Panc1 (cell line): ENCODE data around the gene CPM. TPM values are rescaled to one million over a fixed set of nuclear protein-coding genes. Genes with fewer than 3 reads are reported as not detected.

ENCODE experiments used
- ATAC-seq: fragments of 200-7000 bp; cut with Tn5 transposase; 2 replicates; pipeline ENCODE4 v1.9.1; 2020; ENCODE audit warnings: mild to moderate bottlenecking, moderate library complexity
- BruUV-seq: library from RNA; stranded (reverse); fragments of 400-500 nt; replicated peaks from 2 replicates; lab custom pipeline; 2021; lab: Mats Ljungman, UMichigan
- CTCF ChIA-PET: fragments of 300-600 bp; sonication (Branson Sonifier 250); formaldehyde crosslinking; loops from one replicate; lab custom pipeline; 2022; ENCODE audit warnings: antibody characterized with exemption; lab: Charles Lee
- POLR2A ChIA-PET: fragments of 300-600 bp; sonication (Branson Sonifier 250); formaldehyde crosslinking; loops from one replicate; lab custom pipeline; 2022; ENCODE audit warnings: antibody characterized with exemption; lab: Charles Lee
- DNase-seq: peaks from one replicate; pipeline ENCODE4 v3.0.0-alpha.2; 2010; ENCODE audit warnings: low read depth, low spot score
- H3K27ac ChIP-seq: 2 replicates; pipeline ENCODE4 v1.5.1; 2011; ENCODE audit warnings: mild to moderate bottlenecking, low read length, inconsistent platforms
- H3K27me3 ChIP-seq: fragments of 200-500 bp; sonication (Bioruptor generic); 2 replicates; pipeline ENCODE4 v1.6.0; 2014; ENCODE audit warnings: low read length, inconsistent platforms; ENCODE audit not compliant: control insufficient read depth, insufficient read depth
- H3K36me3 ChIP-seq: fragments of 200-500 bp; sonication (Bioruptor generic); 2 replicates; pipeline ENCODE4 v1.5.1; 2014; ENCODE audit warnings: inconsistent platforms, mild to moderate bottlenecking, low read length, moderate library complexity; ENCODE audit not compliant: control insufficient read depth, insufficient read depth
- H3K4me1 ChIP-seq: 2 replicates; pipeline ENCODE4 v1.5.1; 2011; ENCODE audit warnings: inconsistent platforms, mild to moderate bottlenecking, low read length, moderate library complexity; ENCODE audit not compliant: control insufficient read depth, insufficient read depth
- H3K4me3 ChIP-seq, 2 experiments: 2 replicates each; pipeline ENCODE4 v1.5.1; 2011 to 2012; ENCODE audit warnings: low read depth in 2 of 2, low read length in 2 of 2, mild to moderate bottlenecking in 2 of 2, inconsistent platforms in 1 of 2, moderate library complexity in 1 of 2
- H3K9me3 ChIP-seq: fragments of 200-500 bp; sonication (Bioruptor generic); 2 replicates; pipeline ENCODE4 v1.5.1; 2014; ENCODE audit warnings: low read depth, mild to moderate bottlenecking, inconsistent platforms, low read length, moderate library complexity; ENCODE audit not compliant: control insufficient read depth, insufficient read depth
- CTCF ChIP-seq: fragments of 450-650 bp; IDR thresholded peaks from 2 replicates; pipeline ENCODE4 v1.5.1; 2017; ENCODE audit warnings: mild to moderate bottlenecking
- POLR2AphosphoS5 ChIP-seq: IDR thresholded peaks from 2 replicates; pipeline ENCODE4 v1.6.1; 2012; ENCODE audit warnings: mild to moderate bottlenecking, low read depth, low read length, moderate library complexity
- REST ChIP-seq, 2 experiments: IDR thresholded peaks; 2 replicates each; pipeline ENCODE4 v1.6.1; 2011 to 2012; ENCODE audit warnings: low read depth in 2 of 2, control low read depth in 1 of 2, low read length in 1 of 2, mild to moderate bottlenecking in 1 of 2, moderate library complexity in 1 of 2; ENCODE audit not compliant: insufficient read depth in 1 of 2
- SIN3A ChIP-seq: IDR thresholded peaks from 2 replicates; pipeline ENCODE4 v1.6.1; 2012; ENCODE audit warnings: low read depth, mild to moderate bottlenecking, low read length, moderate library complexity, borderline replicate concordance; ENCODE audit not compliant: insufficient read depth
- TCF7L2 ChIP-seq: IDR thresholded peaks from 2 replicates; pipeline ENCODE4 v1.6.1; 2011; ENCODE audit warnings: mild to moderate bottlenecking, low read depth, low read length, inconsistent platforms
- in situ Hi-C: cut with HindIII; loops from 2 replicates; pipeline ENCODE4 v1.10.0; 2016; ENCODE audit warnings: low sequenced_read_pairs, low pct_unique_long_range_greater_than_20kb
- intact Hi-C: fragments of 100-400 bp; cut with micrococcal nuclease; formaldehyde crosslinking; loops from one replicate; pipeline ENCODE4 v1.10.0; 2022; ENCODE audit not compliant: unreplicated experiment
- total RNA-seq: library from RNA; stranded (reverse); gene quantifications from one replicate; pipeline ENCODE4 v1.2.1, GENCODE V29; 2021; ENCODE audit not compliant: unreplicated experiment

CPM gene
- total RNA-seq, 1 experiment from 2014 or later: 11.2 TPM

GRCh38 chr12:68919581-68920239 lies 13.3 kb downstream of the CPM start:
- no TSS peak for BruUV-seq
- H3K27ac ChIP-seq: no peak overlapping the region
- H3K36me3 ChIP-seq: no peaks in the 10 kb centered on the region
- ATAC-seq (no peak), DNase-seq (no peak)
- H3K4me3 ChIP-seq: no peak overlapping the region
- CTCF ChIA-PET: no interaction called here
- no peaks in the 10 kb centered on the region for H3K4me1 ChIP-seq
- in situ Hi-C loops: no loop called here
- TF ChIP-seq CTCF (no peak), SIN3A (no peak), REST (IDR thresholded peaks at IDR 0.05; ENCODE audit: insufficient read depth in 1 of 2, low read depth in 2 of 2, low read length in 1 of 2) (no peak), TCF7L2 (no peak), POLR2AphosphoS5 (no peak)
- intact Hi-C loops: no loop called here
- no peaks in the 10 kb centered on the region for H3K9me3 ChIP-seq
- POLR2A ChIA-PET: no interaction called here
- no peaks in the 10 kb centered on the region for H3K27me3 ChIP-seq

- in situ Hi-C loops (no loop called here), intact Hi-C loops (no loop called here)
- Histone ChIP-seq H3K27ac (no peak overlapping the region), H3K36me3 (no peaks in the 10 kb centered on the region), H3K27me3 (no peaks in the 10 kb centered on the region), H3K4me3 (no peak overlapping the region), H3K9me3 (no peaks in the 10 kb centered on the region), H3K4me1 (no peaks in the 10 kb centered on the region)
- CTCF ChIA-PET: no interaction called here
- no peak for ATAC-seq
- POLR2A ChIA-PET: no interaction called here
- no TSS peak for BruUV-seq
- no peak for DNase-seq
- TF ChIP-seq TCF7L2: no peak
- no peak for TF ChIP-seq REST (IDR thresholded peaks at IDR 0.05; ENCODE audit: insufficient read depth in 1 of 2, low read depth in 2 of 2, low read length in 1 of 2)
- TF ChIP-seq POLR2AphosphoS5: no peak
- no peak for TF ChIP-seq SIN3A
- TF ChIP-seq CTCF: no peak
These were observed 14.0 kb downstream of the CPM start for GRCh38 chr12:68918960-68919359.
